Measurements from ENCODE around the gene ZSCAN10. TPM values are rescaled to one million over a fixed set of nuclear protein-coding genes. Genes with fewer than 3 reads are reported as not detected.
A peak's percentile ranks its signal among the peaks of the same experiment; 100 is the strongest.

The ZSCAN10 gene
- total RNA-seq, 1 experiment from 2014 or later = 0.76 TPM

DNA sequence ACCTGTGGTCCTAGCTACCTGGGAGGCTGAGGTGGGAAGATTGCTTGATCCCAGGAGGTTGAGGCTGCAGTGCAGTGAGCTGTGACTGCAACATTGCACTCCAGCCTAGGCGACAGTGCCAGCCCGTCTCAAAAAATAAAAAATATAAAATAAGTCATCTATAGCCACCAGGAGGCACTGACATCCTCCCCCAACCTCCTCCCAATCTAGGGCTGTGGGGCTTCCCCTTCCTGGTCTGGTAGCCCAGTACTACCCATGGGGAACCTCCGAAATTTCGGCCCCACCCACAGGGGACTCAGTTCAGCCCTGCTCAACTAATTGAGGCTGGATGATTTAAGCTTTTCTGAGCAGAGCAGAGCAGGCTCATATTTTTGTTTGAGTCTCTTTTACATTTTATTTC lies 3.2 kb downstream of the ZSCAN10 start:
- Histone ChIP-seq H3K9me2 (ENCODE audit: insufficient read depth) (no peaks in the 10 kb centered on the region), H3K27me3 (ENCODE audit: insufficient read depth, low read length) (no peaks in the 10 kb centered on the region), H3K4me3 (replicated peaks in 1 of 2; ENCODE audit: low read depth in 1 of 2, low read length in 2 of 2) (no peak overlapping the region), H3K4me1 (ENCODE audit: control insufficient read depth in 1 of 2, insufficient read depth in 2 of 2, low read length in 2 of 2) (peaks cover 12 to 21% of the 10 kb centered on the region in 2 experiments), H4K20me1 (ENCODE audit: insufficient read depth) (no peaks in the 10 kb centered on the region), H3K36me3 (ENCODE audit: control insufficient read depth in 1 of 2, insufficient read depth in 2 of 2, low read length in 2 of 2) (no peaks in the 10 kb centered on the region), H3K79me2 (ENCODE audit: insufficient read depth, low read length) (no peaks in the 10 kb centered on the region), H2AFZ (ENCODE audit: low read depth, low read length, poor library complexity, severe bottlenecking) (peak overlapping the region; percentile 82), H3K9me3 (ENCODE audit: control insufficient read depth in 1 of 2, insufficient read depth in 1 of 2, low read depth in 1 of 2, low read length in 2 of 2) (no peaks in the 10 kb centered on the region), H3K4me2 (ENCODE audit: low read length) (no peak overlapping the region), H3K27ac (ENCODE audit: low read depth, low read length) (no peak overlapping the region), H3K9ac (ENCODE audit: low read length) (no peak overlapping the region)
- ATAC-seq = peak; percentile 64
- ChIA-PET RAD21 (ENCODE audit: low non-redundant PET in 1 of 2, low total read pairs in 2 of 2, uncharacterized antibody in 2 of 2, unreplicated experiment in 2 of 2) (no interaction called here), POLR2A (interaction anchor here (0.8 kb wide), 1 partner anchor 10 kb away, joined by 5 read pairs; no protein-coding TSS in a partner anchor), CTCF (interaction anchor here (1.1 to 1.3 kb wide), 4 partner anchors 11 to 64 kb away, joined by 3 read pairs; no protein-coding TSS in a partner anchor)
- peak; percentile 21 for DNase-seq (ENCODE audit: low read depth, low spot score)
- TF ChIP-seq, protein P1, sequence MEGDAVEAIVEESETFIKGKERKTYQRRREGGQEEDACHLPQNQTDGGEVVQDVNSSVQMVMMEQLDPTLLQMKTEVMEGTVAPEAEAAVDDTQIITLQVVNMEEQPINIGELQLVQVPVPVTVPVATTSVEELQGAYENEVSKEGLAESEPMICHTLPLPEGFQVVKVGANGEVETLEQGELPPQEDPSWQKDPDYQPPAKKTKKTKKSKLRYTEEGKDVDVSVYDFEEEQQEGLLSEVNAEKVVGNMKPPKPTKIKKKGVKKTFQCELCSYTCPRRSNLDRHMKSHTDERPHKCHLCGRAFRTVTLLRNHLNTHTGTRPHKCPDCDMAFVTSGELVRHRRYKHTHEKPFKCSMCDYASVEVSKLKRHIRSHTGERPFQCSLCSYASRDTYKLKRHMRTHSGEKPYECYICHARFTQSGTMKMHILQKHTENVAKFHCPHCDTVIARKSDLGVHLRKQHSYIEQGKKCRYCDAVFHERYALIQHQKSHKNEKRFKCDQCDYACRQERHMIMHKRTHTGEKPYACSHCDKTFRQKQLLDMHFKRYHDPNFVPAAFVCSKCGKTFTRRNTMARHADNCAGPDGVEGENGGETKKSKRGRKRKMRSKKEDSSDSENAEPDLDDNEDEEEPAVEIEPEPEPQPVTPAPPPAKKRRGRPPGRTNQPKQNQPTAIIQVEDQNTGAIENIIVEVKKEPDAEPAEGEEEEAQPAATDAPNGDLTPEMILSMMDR (IDR thresholded peaks at IDR 0.05 in 2 of 3, conservative IDR thresholded peaks at IDR 0.05 in 1 of 3; ENCODE audit: borderline replicate concordance in 1 of 3, insufficient read depth in 1 of 3, low read depth in 2 of 3, low read length in 2 of 3) = peak; percentile 41 to 52 (median 44); a peak in 5 of 6 replicates
- no peak for TF ChIP-seq EZH2 (IDR thresholded peaks at IDR 0.05)
- peak; percentile 47 for TF ChIP-seq RAD21 (IDR thresholded peaks at IDR 0.05; ENCODE audit: low read depth)
- no TSS peak for BruUV-seq (replicated peaks)
- intact Hi-C loops (cut with micrococcal nuclease) = loop anchor here (2.0 kb wide), 1 partner anchor 77 kb away; no protein-coding TSS in a partner anchor

DNA sequence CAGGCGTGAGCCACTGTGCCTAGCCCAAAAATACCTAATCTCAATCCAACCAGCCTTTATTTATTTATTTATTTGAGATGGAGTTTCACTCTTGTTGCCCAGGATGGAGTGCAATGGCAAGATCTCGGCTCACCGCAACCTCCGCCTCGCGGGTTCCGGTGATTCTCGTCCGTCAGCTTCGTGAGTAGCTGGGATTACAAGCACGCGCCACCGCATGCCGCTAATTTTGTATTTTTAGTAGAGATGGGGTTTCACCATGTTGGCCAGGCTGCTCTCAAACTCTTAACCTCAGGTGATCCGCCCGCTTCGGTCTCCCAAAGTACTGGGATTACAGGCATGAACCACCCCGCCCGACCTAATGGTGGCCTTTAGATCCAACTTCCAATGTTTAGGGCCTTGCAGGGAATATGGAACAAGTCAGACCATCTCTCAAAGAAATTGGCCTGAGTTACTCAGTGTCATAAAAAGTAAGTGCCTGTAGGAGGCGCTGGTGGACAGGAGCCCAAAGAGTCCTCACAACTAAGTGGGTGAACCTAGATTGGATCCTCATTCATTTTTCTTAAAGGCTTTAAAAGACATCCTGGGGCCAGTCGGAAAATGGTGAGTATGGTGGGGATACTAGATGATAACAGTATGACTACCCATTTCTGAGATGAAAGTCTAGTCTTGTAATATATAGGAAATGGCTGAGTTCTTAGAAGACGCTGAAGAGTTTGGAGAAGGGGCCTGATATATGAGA lies 4.6 kb downstream of the ZSCAN10 start:
- no peak overlapping the region for H2AFZ ChIP-seq (ENCODE audit: low read depth, low read length, poor library complexity, severe bottlenecking)
- peak; percentile 47 for DNase-seq (ENCODE audit: low read depth, low spot score)
- H3K27ac ChIP-seq (ENCODE audit: low read depth, low read length) = no peak overlapping the region
- peak; percentile 70 for ATAC-seq
- H3K4me1 ChIP-seq (ENCODE audit: control insufficient read depth in 1 of 2, insufficient read depth in 2 of 2, low read length in 2 of 2) = peaks cover under 1 to 8% of the 10 kb centered on the region in 2 experiments; a peak in 3 of 4 replicates
- no peaks in the 10 kb centered on the region for H3K9me2 ChIP-seq (ENCODE audit: insufficient read depth)
- no peaks in the 10 kb centered on the region for H4K20me1 ChIP-seq (ENCODE audit: insufficient read depth)
- H3K9ac ChIP-seq (ENCODE audit: low read length) = no peak overlapping the region
- H3K36me3 ChIP-seq (ENCODE audit: control insufficient read depth in 1 of 2, insufficient read depth in 2 of 2, low read length in 2 of 2) = no peaks in the 10 kb centered on the region
- H3K9me3 ChIP-seq (ENCODE audit: control insufficient read depth in 1 of 2, insufficient read depth in 1 of 2, low read depth in 1 of 2, low read length in 2 of 2) = no peaks in the 10 kb centered on the region
- BruUV-seq (replicated peaks) = no TSS peak
- POLR2A ChIA-PET = no interaction called here
- H3K4me3 ChIP-seq (replicated peaks in 1 of 2; ENCODE audit: low read depth in 1 of 2, low read length in 2 of 2) = no peak overlapping the region
- TF ChIP-seq, protein P1 (IDR thresholded peaks at IDR 0.05 in 2 of 3, conservative IDR thresholded peaks at IDR 0.05 in 1 of 3; ENCODE audit: borderline replicate concordance in 1 of 3, insufficient read depth in 1 of 3, low read depth in 2 of 3, low read length in 2 of 3) = peak; percentile 55 to 85 (median 80); a peak in 5 of 6 replicates
- TF ChIP-seq ZFX (IDR thresholded peaks at IDR 0.05) (no peak), RAD21 (IDR thresholded peaks at IDR 0.05; ENCODE audit: low read depth) (peak; percentile 62)
- intact Hi-C loops (cut with micrococcal nuclease) = loop anchor here (2.0 kb wide), 1 partner anchor 78 kb away; no protein-coding TSS in a partner anchor
- CTCF ChIA-PET = interaction anchor here (1.1 to 1.6 kb wide), 4 partner anchors 14 to 40 kb away, joined by 3 read pairs; partner anchors contain the start of gene ZNF213
- H3K4me2 ChIP-seq (ENCODE audit: low read length) = no peak overlapping the region
- no peaks in the 10 kb centered on the region for H3K79me2 ChIP-seq (ENCODE audit: insufficient read depth, low read length)
- RAD21 ChIA-PET (ENCODE audit: low non-redundant PET in 1 of 2, low total read pairs in 2 of 2, uncharacterized antibody in 2 of 2, unreplicated experiment in 2 of 2) = no interaction called here
- no peaks in the 10 kb centered on the region for H3K27me3 ChIP-seq (ENCODE audit: insufficient read depth, low read length)

Measured in HCT116 (cell line).